Nephron progenitor cell (in vitro differentiated cells): ENCODE results near the gene PIGC.

Experiments
- DNase-seq: peaks from one replicate; pipeline ENCODE4 v3.0.0; 2021
- H3K27ac Mint-ChIP-seq: 2 replicates; pipeline ENCODE4 v1.8.0; 2021; ENCODE audit warnings: mild to moderate bottlenecking, moderate library complexity, mixed read lengths
- H3K27me3 Mint-ChIP-seq: 2 replicates; pipeline ENCODE4 v1.8.0; 2021; ENCODE audit warnings: mild to moderate bottlenecking, low read depth, mixed read lengths; ENCODE audit not compliant: poor library complexity
- H3K36me3 Mint-ChIP-seq: 2 replicates; pipeline ENCODE4 v1.8.0; 2021; ENCODE audit warnings: low read depth, mixed read lengths
- H3K4me1 Mint-ChIP-seq: 2 replicates; pipeline ENCODE4 v1.8.0; 2021; ENCODE audit warnings: mixed read lengths
- H3K4me3 Mint-ChIP-seq: 2 replicates; pipeline ENCODE4 v1.8.0; 2021; ENCODE audit warnings: mild to moderate bottlenecking, moderate library complexity, mixed read lengths
- H3K9me3 Mint-ChIP-seq: 2 replicates; pipeline ENCODE4 v1.8.0; 2021; ENCODE audit warnings: mild to moderate bottlenecking, moderate library complexity, mixed read lengths
- CTCF ChIP-seq: fragments of 200-600 bp; sonication (generic); IDR thresholded peaks from 2 replicates; pipeline ENCODE4 v1.5.0; 2021; ENCODE audit warnings: antibody characterized with exemption

PIGC gene

GRCh38 chr1:172395576-172395975, 48.3 kb downstream of the PIGC start:
- no peak overlapping the region for H3K27ac Mint-ChIP-seq
- peaks cover 11% of the 10 kb centered on the region for H3K36me3 Mint-ChIP-seq
- TF ChIP-seq CTCF = no peak
- DNase-seq = no peak
- no peaks in the 10 kb centered on the region for H3K9me3 Mint-ChIP-seq
- H3K4me3 Mint-ChIP-seq = no peak overlapping the region
- H3K4me1 Mint-ChIP-seq = peaks cover 70% of the 10 kb centered on the region
- H3K27me3 Mint-ChIP-seq = peaks cover 4% of the 10 kb centered on the region

GRCh38 chr1:172394811-172395210, 49.1 kb downstream of the PIGC start:
- peaks cover 70% of the 10 kb centered on the region for H3K4me1 Mint-ChIP-seq
- no peak for TF ChIP-seq CTCF
- H3K27me3 Mint-ChIP-seq = peaks cover 4% of the 10 kb centered on the region
- DNase-seq = no peak
- no peak overlapping the region for H3K4me3 Mint-ChIP-seq
- peak overlapping the region; percentile 66 for H3K27ac Mint-ChIP-seq
- H3K9me3 Mint-ChIP-seq = no peaks in the 10 kb centered on the region
- H3K36me3 Mint-ChIP-seq = peaks cover 11% of the 10 kb centered on the region

DNA sequence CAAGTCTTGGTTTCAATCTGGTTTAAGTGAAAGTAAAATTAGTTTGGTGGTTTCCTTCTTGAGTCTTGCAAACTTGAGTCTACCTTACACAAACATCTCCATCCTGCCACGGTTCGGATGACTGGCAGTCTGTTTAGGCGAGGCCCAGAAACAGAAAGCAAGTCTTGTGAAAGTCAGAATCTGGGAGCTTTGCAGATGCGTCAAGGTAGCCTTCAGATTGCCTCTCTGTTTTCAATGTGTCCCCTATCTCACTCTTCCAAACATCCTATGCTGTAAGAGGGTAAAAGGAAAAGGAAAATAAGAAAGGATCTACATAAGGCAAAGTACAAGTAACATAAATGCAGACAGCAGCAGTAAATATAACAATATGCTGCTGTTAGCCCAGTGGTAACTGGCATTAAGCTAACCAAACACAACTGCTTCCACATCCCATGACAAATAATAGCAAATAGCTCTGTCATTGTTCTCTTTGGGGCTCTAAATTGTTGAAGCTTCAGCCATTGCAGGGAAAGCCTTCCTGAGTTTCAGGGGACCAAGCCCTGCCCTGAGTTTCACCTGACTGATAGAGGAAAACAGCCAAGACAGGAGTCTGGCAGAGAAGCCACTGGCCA, 49.6 kb downstream of the PIGC start:
- H3K27me3 Mint-ChIP-seq = peaks cover 4% of the 10 kb centered on the region
- H3K27ac Mint-ChIP-seq = peak overlapping the region; percentile 66
- peaks cover 11% of the 10 kb centered on the region for H3K36me3 Mint-ChIP-seq
- peaks cover 69% of the 10 kb centered on the region for H3K4me1 Mint-ChIP-seq
- no peak for DNase-seq
- no peaks in the 10 kb centered on the region for H3K9me3 Mint-ChIP-seq
- TF ChIP-seq CTCF = no peak
- peak overlapping the region; percentile 33 for H3K4me3 Mint-ChIP-seq

GRCh38 chr1:172393354-172393753, 50.5 kb downstream of the PIGC start:
- Mint-ChIP-seq H3K4me1 (peaks cover 60% of the 10 kb centered on the region), H3K36me3 (peaks cover 11% of the 10 kb centered on the region), H3K4me3 (no peak overlapping the region), H3K27ac (peak overlapping the region; percentile 2), H3K27me3 (peaks cover 4% of the 10 kb centered on the region), H3K9me3 (no peaks in the 10 kb centered on the region)
- no peak for TF ChIP-seq CTCF
- DNase-seq = no peak

GRCh38 chr1:172391976-172392375, 51.9 kb downstream of the PIGC start:
- Mint-ChIP-seq H3K27me3 (peaks cover 6% of the 10 kb centered on the region), H3K27ac (no peak overlapping the region), H3K36me3 (peaks cover 11% of the 10 kb centered on the region), H3K9me3 (no peaks in the 10 kb centered on the region), H3K4me3 (no peak overlapping the region), H3K4me1 (peaks cover 56% of the 10 kb centered on the region)
- DNase-seq = no peak
- no peak for TF ChIP-seq CTCF
